GM18508 (cell line): ENCODE measurements around the gene PIGM.

Experiments used
- ATAC-seq: cut with Tn5 transposase; IDR thresholded peaks from one replicate; pipeline ENCODE4 v1.9.1; 2021; ENCODE audit warnings: moderate number of reproducible peaks; ENCODE audit not compliant: insufficient read depth, unreplicated experiment

Gene PIGM

DNA sequence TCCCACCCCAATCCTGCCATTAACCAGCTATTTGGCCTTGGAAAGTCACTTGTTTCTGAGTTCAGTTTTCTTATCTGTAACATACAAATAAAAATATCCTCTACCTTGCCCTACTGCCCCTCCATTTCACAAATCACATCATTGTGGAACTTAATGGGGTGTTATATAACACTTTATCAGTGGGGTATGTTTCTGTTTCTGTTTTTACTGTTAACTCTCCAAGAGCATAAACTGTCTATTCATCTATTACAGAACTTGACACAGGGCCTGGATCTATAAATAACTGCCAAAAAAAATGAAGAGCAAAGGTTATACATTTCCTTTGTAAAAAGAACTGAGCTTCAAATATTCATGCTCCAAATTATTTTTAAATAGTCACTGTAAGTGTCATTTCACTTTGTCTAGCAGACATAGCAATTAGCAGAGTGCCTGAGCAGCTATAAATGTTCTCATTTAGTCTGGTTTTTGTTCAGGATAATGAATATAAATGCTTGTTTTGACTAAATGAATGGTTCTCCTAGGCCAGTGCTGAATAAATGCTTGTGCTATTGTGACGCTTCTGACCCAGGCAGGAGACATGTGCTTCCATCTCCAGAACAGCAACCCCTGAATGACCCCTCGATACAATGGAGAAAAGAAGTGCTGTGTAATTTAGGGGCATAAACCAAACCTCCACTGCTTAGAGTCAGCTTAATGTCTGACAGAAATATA, 7.4 kb downstream of the PIGM start:
- no peak for ATAC-seq

DNA sequence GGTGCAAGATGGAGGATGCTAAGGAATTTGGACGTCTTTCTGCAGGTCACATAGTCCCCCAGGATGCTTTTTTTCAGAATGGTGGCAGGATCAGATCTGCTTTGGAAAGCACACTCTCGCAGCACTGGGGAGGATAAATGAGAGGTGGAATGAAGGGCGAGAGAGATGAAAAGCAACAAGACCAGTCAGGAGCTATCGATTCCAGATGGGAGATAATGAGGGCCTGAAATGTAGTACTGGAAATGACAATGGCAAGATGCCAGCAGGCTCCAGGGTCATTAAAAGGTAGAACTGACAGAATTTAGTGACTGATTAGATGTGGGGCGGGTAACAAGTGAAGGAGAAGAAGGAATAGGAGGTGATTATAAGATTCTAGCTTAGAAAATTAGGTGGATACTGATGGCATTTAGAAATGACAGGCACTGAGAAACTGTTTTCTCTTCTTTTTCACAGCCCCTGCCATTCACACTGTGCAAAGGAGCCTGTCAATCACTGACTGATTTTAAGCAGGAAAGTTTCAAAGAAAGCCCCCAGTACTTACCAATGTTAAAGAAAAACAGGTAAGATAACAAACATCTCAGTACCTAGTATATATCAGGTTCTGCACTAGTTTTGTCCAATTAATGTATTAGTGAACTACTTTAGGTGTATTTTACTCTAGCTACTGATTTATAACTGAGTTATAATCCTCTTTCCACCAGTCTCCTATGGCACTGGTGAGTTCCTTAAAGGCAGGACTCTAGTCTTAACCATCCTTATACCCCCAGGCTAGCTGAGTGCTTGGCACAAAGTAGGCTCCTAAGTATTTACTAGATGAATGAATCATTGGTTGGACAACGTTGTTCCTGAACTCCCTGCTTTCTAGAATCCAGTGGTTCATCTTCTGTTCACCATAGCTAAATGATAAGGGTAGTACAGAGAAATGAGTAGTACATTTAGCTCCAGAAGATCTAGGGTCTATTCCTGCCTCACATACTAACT, 9.2 kb downstream of the PIGM start:
- ATAC-seq: no peak

- ATAC-seq: no peak
Observed at GRCh38 chr1:160021376-160022074, 10.3 kb downstream of the PIGM start.

- ATAC-seq: no peak
Observed at GRCh38 chr1:160020196-160020595, 11.6 kb downstream of the PIGM start.

GRCh38 chr1:160018900-160019299, 12.9 kb downstream of the PIGM start:
- ATAC-seq: no peak

DNA sequence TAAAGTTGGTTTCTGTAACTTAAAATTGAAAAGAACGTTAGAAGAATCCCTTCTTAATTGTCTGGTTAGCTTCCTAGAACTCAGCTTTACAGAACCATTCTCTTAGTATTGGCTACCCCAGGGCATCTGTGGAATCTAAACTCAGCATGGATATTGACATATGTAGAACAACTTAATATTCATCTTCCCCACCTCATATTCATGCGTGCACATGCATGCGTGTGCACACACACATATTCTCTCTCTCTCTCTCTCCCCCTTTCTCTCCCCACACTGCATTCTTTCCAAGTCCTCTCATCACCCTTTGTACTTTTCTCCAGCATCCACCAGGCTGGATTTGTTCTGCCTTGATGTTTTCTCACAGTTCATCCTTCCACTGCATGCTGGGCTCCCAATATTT, 13.4 kb downstream of the PIGM start:
- no peak for ATAC-seq

DNA sequence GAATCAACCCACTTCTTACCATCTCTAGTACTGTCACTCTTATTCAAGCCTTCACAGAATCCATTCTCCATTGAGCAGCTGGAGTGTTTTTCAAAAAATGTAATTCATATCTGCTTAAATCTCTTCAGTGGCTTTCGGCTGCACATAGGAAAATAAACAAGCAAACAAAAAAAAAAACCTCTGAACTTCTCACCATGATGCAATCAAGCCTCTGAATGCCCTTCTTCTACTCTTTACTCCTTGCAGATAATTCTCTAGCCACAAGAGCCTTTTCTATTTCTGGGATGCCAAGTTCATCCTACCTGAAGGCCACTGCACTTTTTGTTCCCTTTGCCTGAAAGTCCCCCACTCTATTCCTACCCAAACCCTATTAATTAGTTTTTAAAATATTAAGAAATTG, 14.2 kb downstream of the PIGM start:
- ATAC-seq: no peak

DNA sequence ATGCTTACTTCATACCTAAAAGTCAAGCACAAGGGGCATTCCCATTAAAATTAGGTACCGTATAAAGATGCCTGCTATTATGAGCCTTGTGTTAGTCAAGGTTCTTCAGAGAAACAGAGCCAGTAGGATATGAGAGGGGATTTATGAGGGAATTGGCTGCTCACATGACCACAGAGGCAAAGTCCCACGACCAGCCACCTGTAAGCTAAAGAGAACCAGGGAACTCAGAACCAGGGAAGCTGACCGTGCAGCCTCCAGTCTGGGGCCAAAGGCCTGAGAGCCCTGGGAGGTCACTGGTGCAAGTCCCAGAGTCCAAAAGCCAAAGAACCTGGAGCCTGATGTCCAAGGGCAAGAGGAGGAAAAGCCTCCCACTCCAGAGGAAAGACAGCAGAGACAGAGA, 20.0 kb downstream of the PIGM start:
- no peak for ATAC-seq

DNA sequence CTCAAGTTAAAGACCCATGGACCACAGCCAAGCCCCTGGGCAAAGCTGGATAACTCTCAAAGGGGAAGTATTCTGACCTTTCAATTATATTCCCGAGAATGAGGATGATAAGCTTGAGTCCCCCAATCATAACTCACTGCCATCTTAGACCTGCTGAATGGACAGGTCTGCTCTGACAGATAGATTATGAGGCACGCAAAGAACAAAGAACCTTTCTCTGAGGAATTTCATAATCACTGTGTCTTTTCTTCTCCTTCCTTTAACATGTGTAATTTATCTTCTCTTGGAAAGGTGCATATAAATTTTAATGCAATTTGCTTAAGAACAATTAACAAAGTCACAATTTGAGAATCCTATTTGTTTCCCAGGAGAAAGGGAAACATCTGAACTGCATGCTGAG, 22.0 kb downstream of the PIGM start:
- ATAC-seq: no peak

DNA sequence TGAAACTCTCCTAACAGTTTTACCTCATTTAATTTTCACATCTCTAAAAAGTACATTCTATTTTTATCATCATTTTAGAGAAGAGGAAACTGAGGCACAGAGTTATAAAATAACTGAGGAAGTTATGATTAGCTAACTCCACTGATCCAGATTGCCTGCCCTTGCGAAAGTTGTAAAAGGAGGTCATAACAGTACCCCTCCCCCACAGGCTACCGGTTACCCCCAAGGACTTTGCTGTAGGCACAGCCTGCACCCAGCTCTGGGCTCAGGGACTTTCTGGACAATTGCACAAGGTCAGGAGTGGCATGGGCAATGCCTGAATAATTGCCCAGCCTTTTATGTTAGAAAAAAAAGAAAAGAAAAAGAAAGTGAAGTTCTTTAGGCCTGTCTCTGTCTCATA, 22.7 kb downstream of the PIGM start:
- no peak for ATAC-seq

- no peak for ATAC-seq
Observed at GRCh38 chr1:160007577-160008200, 24.1 kb downstream of the PIGM start.

GRCh38 chr1:160006312-160006940, 25.4 kb downstream of the PIGM start:
- peak; percentile 55 for ATAC-seq

DNA sequence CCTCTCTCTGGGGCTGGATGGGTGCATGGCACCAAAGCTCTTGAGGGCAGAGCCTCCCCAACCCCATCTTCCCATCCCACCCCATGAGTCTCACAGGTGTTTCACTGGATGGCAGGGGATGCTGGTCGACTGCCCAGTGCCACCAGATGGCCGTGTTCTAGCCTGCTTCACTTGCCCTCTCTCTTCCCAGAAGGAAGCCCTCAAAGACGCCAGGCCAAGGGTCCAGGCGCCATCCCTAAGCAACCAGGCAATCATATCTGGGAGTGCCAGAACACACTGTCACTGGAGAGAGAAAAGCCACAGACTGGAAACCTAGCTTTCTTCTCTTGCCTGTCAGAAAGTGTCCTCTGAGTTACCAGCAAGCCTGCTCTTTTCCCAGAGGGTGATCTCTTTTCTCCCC, 26.7 kb downstream of the PIGM start:
- ATAC-seq: no peak

GRCh38 chr1:160004425-160004824, 27.4 kb downstream of the PIGM start:
- no peak for ATAC-seq

DNA sequence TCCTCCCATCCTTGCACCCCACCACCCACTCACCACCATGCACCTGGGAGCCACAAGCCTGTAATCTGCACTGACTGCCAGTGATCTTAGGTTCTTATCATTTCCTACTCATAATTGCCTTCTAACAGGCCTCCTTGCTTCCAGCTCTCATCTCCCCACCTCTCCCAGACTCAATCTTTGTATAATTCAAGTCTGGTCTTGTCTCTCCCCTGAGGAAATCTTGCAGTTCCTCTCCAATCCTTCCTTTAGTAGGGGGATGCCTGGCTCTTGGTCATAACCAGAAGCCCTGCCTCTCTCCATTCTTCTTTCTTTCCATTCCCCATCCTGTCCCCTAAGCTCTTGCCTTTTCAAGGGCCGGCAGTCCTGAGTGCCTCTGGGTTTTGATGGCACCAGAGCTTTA, 27.8 kb downstream of the PIGM start:
- no peak for ATAC-seq

GRCh38 chr1:160001440-160001839, 30.4 kb downstream of the PIGM start:
- ATAC-seq: no peak

DNA sequence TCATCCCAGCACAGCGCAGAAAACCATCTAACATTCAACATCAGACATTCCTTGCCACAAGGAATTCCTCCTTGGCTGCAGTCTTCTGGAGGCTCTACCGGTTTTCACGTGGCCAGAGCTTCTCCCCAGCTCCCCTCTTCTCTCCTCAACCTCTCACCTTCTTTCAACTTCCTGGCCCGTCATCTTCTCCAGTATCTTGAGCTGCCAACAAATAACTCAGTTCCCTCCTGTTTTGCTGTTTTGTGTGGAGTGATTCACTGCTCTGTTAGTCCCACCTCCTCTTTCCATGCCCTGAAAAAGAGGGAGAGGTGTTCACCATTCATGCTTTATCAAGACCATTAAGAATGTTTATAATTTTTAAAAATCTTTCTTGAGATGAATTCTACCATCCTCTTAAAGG, 32.6 kb downstream of the PIGM start:
- no peak for ATAC-seq

- ATAC-seq: no peak
Observed at GRCh38 chr1:159996653-159997052, 35.1 kb downstream of the PIGM start.

GRCh38 chr1:159994896-159995295, 36.9 kb downstream of the PIGM start:
- no peak for ATAC-seq

- ATAC-seq: no peak
Observed at GRCh38 chr1:159993911-159994310, 37.9 kb downstream of the PIGM start.
